GM19351 (cell line): ENCODE results near the gene PRR23E.

ENCODE experiments used
- ATAC-seq: cut with Tn5 transposase; IDR thresholded peaks from one replicate; pipeline ENCODE4 v1.9.1; 2021; ENCODE audit warnings: mild to moderate bottlenecking, moderate library complexity; ENCODE audit not compliant: unreplicated experiment

PRR23E gene

GRCh38 chr3:127207727-127208482 lies 15.0 kb downstream of the PRR23E start:
- no peak for ATAC-seq

- ATAC-seq: no peak
These were observed 15.7 kb downstream of the PRR23E start for GRCh38 chr3:127208483-127209100.

- no peak for ATAC-seq
These were observed 16.4 kb downstream of the PRR23E start for GRCh38 chr3:127209155-127209839.

- no peak for ATAC-seq
These were observed 17.1 kb downstream of the PRR23E start for GRCh38 chr3:127209840-127210653.

- no peak for ATAC-seq
These were observed 17.7 kb downstream of the PRR23E start for GRCh38 chr3:127210654-127210943.

- ATAC-seq: no peak
These were observed 18.5 kb downstream of the PRR23E start for GRCh38 chr3:127211118-127212060.

- no peak for ATAC-seq
These were observed 19.3 kb downstream of the PRR23E start for GRCh38 chr3:127212231-127212630.

GRCh38 chr3:127212711-127213110 lies 19.8 kb downstream of the PRR23E start:
- ATAC-seq: no peak

GRCh38 chr3:127213381-127213918 lies 20.5 kb downstream of the PRR23E start:
- no peak for ATAC-seq

GRCh38 chr3:127214975-127215374 lies 22.0 kb downstream of the PRR23E start:
- no peak for ATAC-seq

GRCh38 chr3:127215714-127216414 lies 22.9 kb downstream of the PRR23E start:
- no peak for ATAC-seq

- peak; percentile 44 for ATAC-seq
These were observed 23.7 kb downstream of the PRR23E start for GRCh38 chr3:127216415-127217261.

- ATAC-seq: peak; percentile 54
These were observed 24.9 kb downstream of the PRR23E start for GRCh38 chr3:127217596-127218453.

GRCh38 chr3:127218454-127218922 lies 25.6 kb downstream of the PRR23E start:
- no peak for ATAC-seq

GRCh38 chr3:127220497-127220896 lies 27.6 kb downstream of the PRR23E start:
- no peak for ATAC-seq

- no peak for ATAC-seq
These were observed 28.1 kb downstream of the PRR23E start for GRCh38 chr3:127221037-127221436.

GRCh38 chr3:127221446-127222035 lies 28.6 kb downstream of the PRR23E start:
- no peak for ATAC-seq
